NCI-H774 (cell line): ENCODE measurements around the gene CEMIP.

Experiments
- DNase-seq: peaks from one replicate; lab custom pipeline; 2025; lab: John Stamatoyannopoulos, UW

The CEMIP gene

GRCh38 chr15:80985981-80986380, 206.8 kb downstream of the CEMIP start:
- no peak for DNase-seq

GRCh38 chr15:80986487-80986886, 207.3 kb downstream of the CEMIP start:
- no peak for DNase-seq

GRCh38 chr15:80988148-80988796, 209.1 kb downstream of the CEMIP start:
- DNase-seq: no peak

- DNase-seq: no peak
Observed at GRCh38 chr15:80989081-80989517, 209.9 kb downstream of the CEMIP start.

- DNase-seq: peak; percentile 90
Observed at GRCh38 chr15:80989518-80990478, 210.6 kb downstream of the CEMIP start, which contains the start of gene MESD. Gene MESD (minus strand): TSS chr15:80989819. CDS start chr15:80989791, 28 bp downstream.

GRCh38 chr15:80990955-80991354, 211.8 kb downstream of the CEMIP start:
- DNase-seq: no peak

GRCh38 chr15:80991421-80991820, 212.3 kb downstream of the CEMIP start:
- no peak for DNase-seq

- DNase-seq: no peak
Observed at GRCh38 chr15:80992006-80992405, 212.8 kb downstream of the CEMIP start.

- no peak for DNase-seq
Observed at GRCh38 chr15:80992441-80992840, 213.3 kb downstream of the CEMIP start.

- DNase-seq: no peak
Observed at GRCh38 chr15:80996247-80996646, 217.1 kb downstream of the CEMIP start.

- DNase-seq: no peak
Observed at GRCh38 chr15:80997692-80998091, 218.5 kb downstream of the CEMIP start.

- no peak for DNase-seq
Observed at GRCh38 chr15:80998251-80998650, 219.1 kb downstream of the CEMIP start.

GRCh38 chr15:80999623-81000036, 220.5 kb downstream of the CEMIP start:
- no peak for DNase-seq

- no peak for DNase-seq
Observed at GRCh38 chr15:81000144-81000623, 221.0 kb downstream of the CEMIP start.

- DNase-seq: peak; percentile 83
Observed at GRCh38 chr15:81000624-81001151, 221.5 kb downstream of the CEMIP start, which contains the start of gene TLNRD1. Gene TLNRD1 (plus strand): TSS chr15:81000923. CDS start chr15:81002272, 1,349 bp downstream.
